ENCODE data around the gene CHST3.

Gene CHST3

GRCh38 chr10:72041491-72041890, 77.3 kb downstream of the CHST3 start:
- TF ChIP-seq, protein P1, sequence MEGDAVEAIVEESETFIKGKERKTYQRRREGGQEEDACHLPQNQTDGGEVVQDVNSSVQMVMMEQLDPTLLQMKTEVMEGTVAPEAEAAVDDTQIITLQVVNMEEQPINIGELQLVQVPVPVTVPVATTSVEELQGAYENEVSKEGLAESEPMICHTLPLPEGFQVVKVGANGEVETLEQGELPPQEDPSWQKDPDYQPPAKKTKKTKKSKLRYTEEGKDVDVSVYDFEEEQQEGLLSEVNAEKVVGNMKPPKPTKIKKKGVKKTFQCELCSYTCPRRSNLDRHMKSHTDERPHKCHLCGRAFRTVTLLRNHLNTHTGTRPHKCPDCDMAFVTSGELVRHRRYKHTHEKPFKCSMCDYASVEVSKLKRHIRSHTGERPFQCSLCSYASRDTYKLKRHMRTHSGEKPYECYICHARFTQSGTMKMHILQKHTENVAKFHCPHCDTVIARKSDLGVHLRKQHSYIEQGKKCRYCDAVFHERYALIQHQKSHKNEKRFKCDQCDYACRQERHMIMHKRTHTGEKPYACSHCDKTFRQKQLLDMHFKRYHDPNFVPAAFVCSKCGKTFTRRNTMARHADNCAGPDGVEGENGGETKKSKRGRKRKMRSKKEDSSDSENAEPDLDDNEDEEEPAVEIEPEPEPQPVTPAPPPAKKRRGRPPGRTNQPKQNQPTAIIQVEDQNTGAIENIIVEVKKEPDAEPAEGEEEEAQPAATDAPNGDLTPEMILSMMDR (IDR thresholded peaks at IDR 0.05; ENCODE audit: borderline replicate concordance, insufficient read depth, low read depth, low read length): no peak
- H3K4me3 ChIP-seq (ENCODE audit: low read depth, low read length): no peak overlapping the region

GRCh38 chr10:72043016-72043834, 79.0 kb downstream of the CHST3 start:
- TF ChIP-seq, protein P1 (IDR thresholded peaks at IDR 0.05; ENCODE audit: borderline replicate concordance, insufficient read depth, low read depth, low read length): no peak
- H3K4me3 ChIP-seq (ENCODE audit: low read depth, low read length): no peak overlapping the region

GRCh38 chr10:72044417-72045041, 80.3 kb downstream of the CHST3 start:
- TF ChIP-seq, protein P1 (IDR thresholded peaks at IDR 0.05; ENCODE audit: borderline replicate concordance, insufficient read depth, low read depth, low read length): no peak
- H3K4me3 ChIP-seq (ENCODE audit: low read depth, low read length): no peak overlapping the region

GRCh38 chr10:72045586-72045985, 81.4 kb downstream of the CHST3 start:
- TF ChIP-seq, protein P1 (IDR thresholded peaks at IDR 0.05; ENCODE audit: borderline replicate concordance, insufficient read depth, low read depth, low read length): no peak

GRCh38 chr10:72048450-72049124, 84.4 kb downstream of the CHST3 start:
- TF ChIP-seq, protein P1 (IDR thresholded peaks at IDR 0.05; ENCODE audit: borderline replicate concordance, insufficient read depth, low read depth, low read length): peak; percentile 97
- no peak overlapping the region for H3K4me3 ChIP-seq (ENCODE audit: low read depth, low read length)

More at GRCh38 chr10:72045586-72045985, 81.4 kb downstream of the CHST3 start:
- no peak overlapping the region for H3K4me3 ChIP-seq (ENCODE audit: low read depth, low read length)

- TF ChIP-seq, protein P1 (IDR thresholded peaks at IDR 0.05; ENCODE audit: borderline replicate concordance, insufficient read depth, low read depth, low read length): no peak
- H3K4me3 ChIP-seq (ENCODE audit: low read depth, low read length): no peak overlapping the region
Measured at GRCh38 chr10:72049472-72049871, 85.3 kb downstream of the CHST3 start.

All from GM12875 (cell line).